GM18951 (cell line): ENCODE results near the gene MAPK1IP1L.

Source experiments
- POLR2A ChIP-seq: IDR thresholded peaks from 4 replicates; pipeline ENCODE4 v1.6.1; 2011; ENCODE audit warnings: mild to moderate bottlenecking; ENCODE audit not compliant: insufficient read length, insufficient read depth; ENCODE audit errors: extremely low read depth
- in situ Hi-C: fragments of 300-500 bp; cut with MboI; formaldehyde crosslinking; loops from one replicate; pipeline ENCODE4 v1.12.0; 2022; ENCODE audit warnings: low sequenced_read_pairs, mixed read lengths, inconsistent platforms; ENCODE audit not compliant: unreplicated experiment

Gene MAPK1IP1L

GRCh38 chr14:55109836-55110235, 58.4 kb downstream of the MAPK1IP1L start:
- in situ Hi-C loops: no loop called here
- TF ChIP-seq POLR2A: no peak

GRCh38 chr14:55111122-55111708, 59.8 kb downstream of the MAPK1IP1L start:
- in situ Hi-C loops: no loop called here
- TF ChIP-seq POLR2A: no peak

GRCh38 chr14:55114720-55115119, 63.3 kb downstream of the MAPK1IP1L start:
- no peak for TF ChIP-seq POLR2A
- in situ Hi-C loops: no loop called here

- in situ Hi-C loops: no loop called here
- no peak for TF ChIP-seq POLR2A
Measured at GRCh38 chr14:55115460-55115859, 64.0 kb downstream of the MAPK1IP1L start.

GRCh38 chr14:55115861-55116245, 64.4 kb downstream of the MAPK1IP1L start:
- TF ChIP-seq POLR2A: no peak
- in situ Hi-C loops: no loop called here

GRCh38 chr14:55116246-55117030, 65.0 kb downstream of the MAPK1IP1L start:
- no peak for TF ChIP-seq POLR2A
- in situ Hi-C loops: no loop called here

GRCh38 chr14:55117803-55118441, 66.5 kb downstream of the MAPK1IP1L start:
- no peak for TF ChIP-seq POLR2A
- in situ Hi-C loops: no loop called here

GRCh38 chr14:55118761-55119160, 67.3 kb downstream of the MAPK1IP1L start:
- in situ Hi-C loops: no loop called here

More at GRCh38 chr14:55118761-55119160, 67.3 kb downstream of the MAPK1IP1L start:
- no peak for TF ChIP-seq POLR2A
